Activated CD4-positive, alpha-beta T cell treated with anti-CD3 and anti-CD28 coated beads, Interleukin-2, amount 10 ng/mL, durations not matched to agents 7 days and 5 days (primary cell): ENCODE measurements around the gene PACRG. TPM values are rescaled to one million over a fixed set of nuclear protein-coding genes. Genes with fewer than 3 reads are reported as not detected.

Experiments used
- CTCF ChIA-PET: fragments of 350-600 bp; sonication (Branson Sonifier 250); formaldehyde crosslinking; loops from one replicate; lab custom pipeline; 2021; ENCODE audit warnings: antibody characterized with exemption; lab: Charles Lee
- POLR2A ChIA-PET: fragments of 350-600 bp; sonication (Branson Sonifier 250); formaldehyde crosslinking; loops from one replicate; lab custom pipeline; 2021; ENCODE audit warnings: antibody characterized with exemption; lab: Charles Lee
- DNase-seq: peaks from one replicate; pipeline ENCODE4 v3.0.0-alpha.2; 2020
- H3K27ac Mint-ChIP-seq: one replicate; pipeline ENCODE4 v1.8.0; 2021; ENCODE audit warnings: mild to moderate bottlenecking, moderate library complexity, mixed read lengths
- H3K27me3 Mint-ChIP-seq: one replicate; pipeline ENCODE4 v1.8.0; 2021; ENCODE audit warnings: mixed read lengths
- H3K36me3 Mint-ChIP-seq: one replicate; pipeline ENCODE4 v1.8.0; 2021; ENCODE audit warnings: low read depth, mixed read lengths
- H3K4me1 Mint-ChIP-seq: one replicate; pipeline ENCODE4 v1.8.0; 2021; ENCODE audit warnings: mixed read lengths
- H3K4me3 Mint-ChIP-seq: one replicate; pipeline ENCODE4 v1.8.0; 2021; ENCODE audit warnings: mild to moderate bottlenecking, moderate library complexity, mixed read lengths
- H3K9me3 Mint-ChIP-seq: one replicate; pipeline ENCODE4 v1.8.0; 2021; ENCODE audit warnings: mixed read lengths
- total RNA-seq, 2 experiments: library from RNA; stranded (reverse); gene quantifications; one replicate each; pipeline ENCODE4 v1.2.3, GENCODE V29; 2021

Gene PACRG
- total RNA-seq, 2 experiments from 2014 or later: 0.32 TPM; not detected in 1

GRCh38 chr6:163218361-163218894 lies 490.7 kb downstream of the PACRG start:
- no peaks in the 10 kb centered on the region for H3K27me3 Mint-ChIP-seq
- DNase-seq: no peak
- no peaks in the 10 kb centered on the region for H3K36me3 Mint-ChIP-seq
- H3K27ac Mint-ChIP-seq: no peak overlapping the region
- H3K4me1 Mint-ChIP-seq: no peaks in the 10 kb centered on the region
- H3K9me3 Mint-ChIP-seq: peaks cover 2% of the 10 kb centered on the region
- H3K4me3 Mint-ChIP-seq: no peak overlapping the region
- POLR2A ChIA-PET: no interaction called here
- CTCF ChIA-PET: no interaction called here

- CTCF ChIA-PET: no interaction called here
These were observed 498.5 kb downstream of the PACRG start for GRCh38 chr6:163226181-163226835.

GRCh38 chr6:163226836-163227485 lies 499.2 kb downstream of the PACRG start:
- ChIA-PET CTCF (no interaction called here), POLR2A (no interaction called here)
- H3K4me3 Mint-ChIP-seq: no peak overlapping the region
- no peaks in the 10 kb centered on the region for H3K4me1 Mint-ChIP-seq
- no peak overlapping the region for H3K27ac Mint-ChIP-seq
- no peaks in the 10 kb centered on the region for H3K27me3 Mint-ChIP-seq
- H3K9me3 Mint-ChIP-seq: peaks cover 4% of the 10 kb centered on the region
- no peaks in the 10 kb centered on the region for H3K36me3 Mint-ChIP-seq
- no peak for DNase-seq

More at GRCh38 chr6:163226181-163226835, 498.5 kb downstream of the PACRG start:
- Mint-ChIP-seq H3K27ac (no peak overlapping the region), H3K27me3 (no peaks in the 10 kb centered on the region), H3K4me3 (no peak overlapping the region), H3K36me3 (no peaks in the 10 kb centered on the region), H3K4me1 (no peaks in the 10 kb centered on the region), H3K9me3 (peaks cover 4% of the 10 kb centered on the region)
- POLR2A ChIA-PET: no interaction called here
- no peak for DNase-seq

GRCh38 chr6:163228041-163228440 lies 500.3 kb downstream of the PACRG start:
- Mint-ChIP-seq H3K27me3 (no peaks in the 10 kb centered on the region), H3K4me3 (no peak overlapping the region), H3K4me1 (no peaks in the 10 kb centered on the region), H3K36me3 (no peaks in the 10 kb centered on the region), H3K9me3 (peaks cover 4% of the 10 kb centered on the region), H3K27ac (no peak overlapping the region)
- CTCF ChIA-PET: no interaction called here
- POLR2A ChIA-PET: no interaction called here
- DNase-seq: no peak

GRCh38 chr6:163229050-163229449 lies 501.3 kb downstream of the PACRG start:
- CTCF ChIA-PET: no interaction called here
- H3K9me3 Mint-ChIP-seq: peaks cover 4% of the 10 kb centered on the region
- H3K4me1 Mint-ChIP-seq: no peaks in the 10 kb centered on the region
- no peak for DNase-seq
- H3K4me3 Mint-ChIP-seq: no peak overlapping the region
- POLR2A ChIA-PET: no interaction called here
- no peaks in the 10 kb centered on the region for H3K27me3 Mint-ChIP-seq
- H3K36me3 Mint-ChIP-seq: no peaks in the 10 kb centered on the region
- H3K27ac Mint-ChIP-seq: no peak overlapping the region

GRCh38 chr6:163230901-163231300 lies 503.1 kb downstream of the PACRG start:
- no peaks in the 10 kb centered on the region for H3K9me3 Mint-ChIP-seq
- ChIA-PET CTCF (no interaction called here), POLR2A (no interaction called here)
- no peak overlapping the region for H3K27ac Mint-ChIP-seq
- DNase-seq: no peak
- no peaks in the 10 kb centered on the region for H3K4me1 Mint-ChIP-seq
- H3K27me3 Mint-ChIP-seq: peaks cover 4% of the 10 kb centered on the region
- H3K36me3 Mint-ChIP-seq: no peaks in the 10 kb centered on the region
- H3K4me3 Mint-ChIP-seq: no peak overlapping the region

GRCh38 chr6:163231356-163232014 lies 503.7 kb downstream of the PACRG start:
- Mint-ChIP-seq H3K4me1 (no peaks in the 10 kb centered on the region), H3K4me3 (no peak overlapping the region), H3K27me3 (peaks cover 4% of the 10 kb centered on the region), H3K9me3 (no peaks in the 10 kb centered on the region), H3K36me3 (no peaks in the 10 kb centered on the region), H3K27ac (no peak overlapping the region)
- POLR2A ChIA-PET: no interaction called here
- CTCF ChIA-PET: no interaction called here
- DNase-seq: no peak

GRCh38 chr6:163232015-163232523 lies 504.3 kb downstream of the PACRG start:
- H3K4me3 Mint-ChIP-seq: no peak overlapping the region

GRCh38 chr6:163232649-163233048 lies 504.9 kb downstream of the PACRG start:
- no peaks in the 10 kb centered on the region for H3K9me3 Mint-ChIP-seq
- H3K36me3 Mint-ChIP-seq: no peaks in the 10 kb centered on the region
- no peak for DNase-seq
- ChIA-PET CTCF (no interaction called here), POLR2A (no interaction called here)
- no peak overlapping the region for H3K27ac Mint-ChIP-seq
- peaks cover 4% of the 10 kb centered on the region for H3K27me3 Mint-ChIP-seq
- H3K4me3 Mint-ChIP-seq: no peak overlapping the region
- H3K4me1 Mint-ChIP-seq: no peaks in the 10 kb centered on the region

More at GRCh38 chr6:163232015-163232523, 504.3 kb downstream of the PACRG start:
- ChIA-PET POLR2A (no interaction called here), CTCF (no interaction called here)
- Mint-ChIP-seq H3K27me3 (peaks cover 4% of the 10 kb centered on the region), H3K9me3 (no peaks in the 10 kb centered on the region), H3K4me1 (no peaks in the 10 kb centered on the region), H3K27ac (no peak overlapping the region), H3K36me3 (no peaks in the 10 kb centered on the region)
- DNase-seq: no peak

GRCh38 chr6:163237110-163237509 lies 509.3 kb downstream of the PACRG start:
- CTCF ChIA-PET: no interaction called here
- DNase-seq: no peak
- Mint-ChIP-seq H3K27ac (no peak overlapping the region), H3K36me3 (no peaks in the 10 kb centered on the region), H3K9me3 (no peaks in the 10 kb centered on the region), H3K4me1 (no peaks in the 10 kb centered on the region), H3K4me3 (no peak overlapping the region), H3K27me3 (peaks cover 4% of the 10 kb centered on the region)
- POLR2A ChIA-PET: no interaction called here

GRCh38 chr6:163239572-163240340 lies 512.0 kb downstream of the PACRG start:
- no peak overlapping the region for H3K27ac Mint-ChIP-seq

GRCh38 chr6:163240556-163240955 lies 512.8 kb downstream of the PACRG start:
- Mint-ChIP-seq H3K27me3 (no peaks in the 10 kb centered on the region), H3K36me3 (no peaks in the 10 kb centered on the region), H3K4me3 (no peak overlapping the region), H3K4me1 (no peaks in the 10 kb centered on the region), H3K27ac (no peak overlapping the region), H3K9me3 (no peaks in the 10 kb centered on the region)
- DNase-seq: no peak
- POLR2A ChIA-PET: no interaction called here
- CTCF ChIA-PET: no interaction called here

More at GRCh38 chr6:163239572-163240340, 512.0 kb downstream of the PACRG start:
- CTCF ChIA-PET: interaction anchor here (0.5 kb wide), 1 partner anchor 182 kb away, joined by 3 read pairs; no protein-coding TSS in a partner anchor
- no peak overlapping the region for H3K4me3 Mint-ChIP-seq
- no peaks in the 10 kb centered on the region for H3K9me3 Mint-ChIP-seq
- POLR2A ChIA-PET: no interaction called here
- no peaks in the 10 kb centered on the region for H3K4me1 Mint-ChIP-seq
- DNase-seq: no peak
- no peaks in the 10 kb centered on the region for H3K36me3 Mint-ChIP-seq
- H3K27me3 Mint-ChIP-seq: peaks cover 4% of the 10 kb centered on the region
